Skin of body (tissue), 2 donors: ENCODE data around the gene RYR2. TPM values are rescaled to one million over a fixed set of nuclear protein-coding genes. Genes with fewer than 3 reads are reported as not detected.
"Not testable (repeated sequence)": the region's sequence is repeated elsewhere in the genome, so short reads cannot be mapped to it uniquely, and the experiment has no call there.

Experiments
- DNase-seq: peaks from one replicate; lab custom pipeline; 2025; lab: John Stamatoyannopoulos, UW
- total RNA-seq: library from RNA; depleted of rRNA; stranded (reverse); fragments of >200 nt; gene quantifications from one replicate; pipeline ENCODE4 v1.2.3, GENCODE V29; 2014

The RYR2 gene
- total RNA-seq, 1 donor from 2014 or later, result 1.1 TPM

DNA sequence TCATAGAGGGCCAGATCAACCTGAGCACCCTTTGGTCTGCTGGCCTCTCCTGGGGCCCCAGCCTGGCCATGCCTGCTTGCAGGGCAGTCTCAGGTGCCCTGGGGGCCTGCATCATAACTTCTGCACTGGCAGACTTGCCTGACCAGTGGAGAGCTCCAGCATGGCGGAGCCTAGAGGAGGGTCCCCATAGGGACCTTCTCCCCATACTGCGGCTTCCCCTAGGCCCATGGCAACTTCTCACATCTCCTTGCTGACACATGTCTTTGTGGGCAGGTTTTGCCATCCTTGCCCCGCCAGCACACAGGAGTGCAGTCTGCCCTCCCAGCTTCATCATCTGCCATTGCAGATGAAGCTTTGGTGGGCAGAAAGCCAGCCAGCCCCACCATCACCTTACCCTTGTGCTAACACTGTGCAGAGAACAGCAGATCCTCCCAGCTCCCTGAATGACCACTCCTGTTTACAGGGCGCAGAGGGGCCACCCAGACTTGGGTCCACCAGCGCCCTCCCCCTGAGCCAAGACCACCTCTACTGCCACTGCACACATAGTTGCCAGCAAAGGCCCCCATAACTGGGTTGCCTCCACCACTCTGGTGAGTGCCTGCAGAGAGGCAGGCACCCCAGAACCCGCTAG, 797.0 kb downstream of the RYR2 start:
- DNase-seq, result no peak

DNA sequence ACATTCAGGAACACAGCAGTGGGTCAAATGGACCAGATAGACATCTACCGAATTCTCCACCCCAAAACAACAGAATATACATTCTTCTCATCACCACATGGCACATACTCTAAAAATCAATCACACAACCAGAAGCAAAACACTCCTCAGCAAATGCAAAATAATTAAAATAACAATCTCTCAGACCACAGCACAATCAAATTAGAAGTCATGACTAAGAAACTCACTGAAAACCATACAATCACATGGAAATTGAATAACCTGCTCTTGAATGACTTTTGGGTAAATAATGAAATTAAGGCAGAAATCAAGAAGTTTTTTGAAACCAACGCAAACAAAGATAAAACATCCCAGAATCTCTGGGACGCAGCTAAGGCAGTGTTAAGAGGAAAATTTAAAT, 799.5 kb downstream of the RYR2 start:
- DNase-seq, result no peak

DNA sequence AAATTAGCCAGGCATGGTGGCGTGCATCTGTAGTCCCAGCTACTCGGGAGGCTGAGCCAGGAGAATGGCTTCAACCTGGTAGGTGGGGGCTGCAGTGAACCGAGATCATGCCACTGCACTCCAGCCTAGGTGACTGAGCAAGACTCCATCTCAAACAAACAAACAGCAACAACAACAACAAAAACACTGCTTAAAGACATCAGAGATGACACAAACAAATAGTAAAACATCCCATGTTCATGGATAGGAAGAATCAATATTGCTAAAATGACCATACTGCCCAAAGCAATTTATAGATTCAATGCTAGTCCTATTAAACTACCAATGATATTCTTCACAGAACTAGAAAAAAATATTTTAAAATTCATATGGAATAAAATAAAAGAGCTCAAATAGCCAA, 801.5 kb downstream of the RYR2 start:
- DNase-seq, result not testable (repeated sequence)

DNA sequence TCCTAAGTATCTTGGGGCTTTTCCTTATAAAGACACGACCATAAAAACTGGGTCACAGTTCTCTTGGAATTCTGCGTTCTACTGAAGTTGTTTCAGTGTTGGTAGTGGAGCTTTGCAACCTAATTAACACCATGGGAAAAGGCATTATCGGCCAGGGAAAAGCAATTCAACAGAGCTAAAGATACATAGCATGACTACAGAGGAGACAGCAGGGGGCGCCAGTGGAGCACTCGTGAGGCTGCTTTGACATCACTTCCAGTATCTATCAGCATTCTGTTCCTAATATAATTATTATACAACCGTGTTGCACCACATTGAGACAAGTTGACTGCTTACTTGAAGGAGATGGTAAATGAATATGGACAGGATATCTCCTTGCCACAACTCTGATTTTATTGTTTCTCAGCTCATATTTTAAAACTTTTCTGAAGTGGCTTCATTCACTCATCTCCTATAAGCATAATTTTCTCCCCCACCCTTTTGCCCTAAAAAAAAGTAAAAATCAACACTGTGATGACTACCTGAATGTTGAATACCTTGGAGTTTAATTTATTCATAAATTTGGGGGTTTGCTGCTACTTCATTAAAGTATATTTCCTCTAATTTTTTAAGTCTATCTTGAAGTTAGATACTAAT, 809.3 kb downstream of the RYR2 start:
- DNase-seq, result no peak

DNA sequence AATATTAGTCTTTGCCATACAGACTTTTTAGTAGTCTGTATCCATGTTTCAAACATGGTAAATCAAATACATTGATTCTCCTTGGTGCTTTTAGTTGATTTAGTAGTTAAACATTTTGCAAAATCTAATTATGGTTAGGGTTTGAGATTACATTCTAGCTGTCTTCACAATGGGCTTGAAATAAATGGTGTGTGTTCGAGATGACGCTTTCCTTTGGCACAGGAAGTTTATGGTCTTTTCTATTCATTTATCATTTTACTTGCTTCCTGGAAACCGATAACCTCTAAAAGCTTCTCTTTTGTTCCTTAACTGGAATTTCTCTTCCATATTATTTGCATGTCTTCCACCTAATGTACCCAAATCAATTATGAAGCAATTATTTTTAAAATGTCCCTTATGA, 810.4 kb downstream of the RYR2 start:
- DNase-seq, result no peak

DNA sequence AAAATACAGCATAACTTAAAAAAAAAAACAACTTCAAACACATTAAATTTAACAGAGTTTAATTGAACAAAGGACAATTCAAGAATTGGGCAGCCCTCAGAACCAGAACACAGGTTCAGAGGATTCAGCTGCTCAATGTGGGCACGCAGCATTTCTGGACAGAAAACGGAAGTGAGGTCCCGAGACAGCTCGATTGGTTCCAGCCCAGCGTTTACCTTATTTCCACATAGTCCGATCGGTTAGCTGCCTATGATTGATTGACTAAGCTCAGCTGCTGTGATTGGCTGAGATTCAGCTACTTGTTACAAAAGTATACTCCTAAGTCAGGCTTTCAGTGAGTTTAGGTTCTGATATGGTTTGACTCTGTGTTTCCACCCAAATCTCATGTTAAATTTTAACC, 815.5 kb downstream of the RYR2 start:
- DNase-seq, result no peak

DNA sequence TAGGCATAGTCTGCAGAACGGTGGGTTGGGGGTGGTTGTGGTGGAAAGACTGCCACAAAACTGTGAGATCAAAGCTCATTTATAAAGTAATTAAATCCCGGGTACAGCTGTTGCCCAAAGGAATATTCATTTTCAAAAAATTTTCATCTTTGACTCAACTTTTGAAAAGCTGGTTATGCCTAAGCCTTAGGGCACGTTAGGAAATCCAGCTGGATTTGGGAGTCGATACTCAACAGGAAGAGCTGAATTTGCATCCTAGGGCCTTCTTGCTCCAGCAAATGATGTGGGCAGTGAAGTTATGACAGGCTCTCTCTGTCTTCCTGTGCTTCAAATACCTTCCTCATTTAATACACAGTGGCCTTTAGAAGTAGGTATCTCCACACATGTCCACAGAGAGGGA, 817.0 kb downstream of the RYR2 start:
- no peak for DNase-seq

DNA sequence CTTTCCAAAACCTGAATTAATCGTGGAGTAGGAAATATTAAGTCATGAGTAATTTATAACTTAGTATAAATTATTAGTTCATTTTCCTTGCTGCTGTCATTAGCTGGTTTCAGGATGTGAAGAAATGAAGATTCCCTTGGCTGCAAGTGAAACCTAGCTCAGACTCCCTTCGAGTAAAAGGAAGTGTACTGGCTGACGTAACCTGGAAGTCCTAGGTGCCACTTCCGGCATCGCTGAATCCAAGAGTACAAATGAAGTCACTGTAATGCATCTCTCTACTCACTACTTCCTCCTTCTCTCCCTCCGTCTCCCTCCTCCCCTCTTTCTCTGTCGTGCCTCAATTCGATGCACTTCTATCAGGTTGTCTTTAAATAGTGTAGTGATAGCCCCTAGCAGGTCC, 820.0 kb downstream of the RYR2 start:
- DNase-seq, result no peak

DNA sequence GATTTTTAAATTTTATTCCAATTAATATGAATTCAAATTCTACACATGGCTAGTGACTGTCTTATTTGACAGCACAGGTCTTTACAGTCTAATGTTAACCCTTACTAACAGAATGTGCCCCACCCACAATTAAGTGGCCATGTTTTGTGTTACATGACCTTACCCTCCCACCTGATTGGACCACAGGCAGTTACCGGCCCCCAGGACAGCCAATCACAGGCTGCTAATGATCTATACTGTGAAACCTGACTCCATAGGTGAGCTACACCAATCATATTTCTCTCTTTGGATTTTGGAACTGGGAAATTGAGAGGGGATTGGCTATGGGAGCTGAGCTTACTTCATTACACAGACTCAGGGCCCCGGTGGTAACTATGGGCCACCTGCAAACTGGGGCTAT, 821.2 kb downstream of the RYR2 start:
- no peak for DNase-seq

DNA sequence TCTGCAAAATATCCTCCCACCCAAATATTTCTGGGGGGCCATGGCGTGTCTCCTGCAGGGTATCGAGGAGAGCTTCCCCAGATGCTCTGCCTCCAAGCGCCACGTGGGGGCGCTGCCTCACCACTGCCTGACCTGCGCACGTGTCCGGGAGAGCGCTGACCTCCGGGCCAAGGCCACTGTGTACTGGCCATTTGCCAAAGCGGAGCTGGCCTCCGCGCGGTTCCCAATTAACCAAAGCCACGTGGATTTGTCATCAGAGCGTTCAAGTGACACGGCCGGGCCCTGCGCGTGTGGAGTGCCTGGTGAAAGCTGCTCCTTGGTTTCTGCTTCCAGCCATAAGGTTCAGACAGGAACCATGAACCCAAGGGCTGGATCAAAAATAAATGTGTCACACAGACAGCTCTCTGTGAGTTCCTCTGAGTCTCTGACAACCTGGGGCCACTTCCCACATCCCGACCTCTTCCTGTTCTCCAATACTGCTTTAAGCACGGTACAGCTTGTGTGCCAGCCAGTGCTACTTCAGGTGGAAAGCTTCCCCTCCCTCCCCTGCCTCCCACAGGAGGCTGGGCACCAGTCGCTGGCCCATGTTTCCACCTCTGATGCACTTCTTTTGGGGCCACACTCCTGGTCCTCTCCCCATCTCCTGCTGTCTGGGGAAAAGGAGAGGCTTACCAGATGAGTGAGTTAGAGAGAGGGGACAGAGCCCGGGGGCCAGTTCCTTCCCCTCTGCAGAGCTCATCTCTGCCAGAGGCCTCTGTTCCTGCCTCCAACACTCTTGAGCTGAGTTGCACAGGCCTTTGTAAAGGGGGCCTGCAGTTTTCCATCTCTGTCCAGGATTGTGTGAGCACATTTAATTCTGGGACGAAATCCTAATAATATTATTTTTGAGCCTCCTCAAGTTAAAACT, 822.6 kb downstream of the RYR2 start:
- no peak for DNase-seq

DNA sequence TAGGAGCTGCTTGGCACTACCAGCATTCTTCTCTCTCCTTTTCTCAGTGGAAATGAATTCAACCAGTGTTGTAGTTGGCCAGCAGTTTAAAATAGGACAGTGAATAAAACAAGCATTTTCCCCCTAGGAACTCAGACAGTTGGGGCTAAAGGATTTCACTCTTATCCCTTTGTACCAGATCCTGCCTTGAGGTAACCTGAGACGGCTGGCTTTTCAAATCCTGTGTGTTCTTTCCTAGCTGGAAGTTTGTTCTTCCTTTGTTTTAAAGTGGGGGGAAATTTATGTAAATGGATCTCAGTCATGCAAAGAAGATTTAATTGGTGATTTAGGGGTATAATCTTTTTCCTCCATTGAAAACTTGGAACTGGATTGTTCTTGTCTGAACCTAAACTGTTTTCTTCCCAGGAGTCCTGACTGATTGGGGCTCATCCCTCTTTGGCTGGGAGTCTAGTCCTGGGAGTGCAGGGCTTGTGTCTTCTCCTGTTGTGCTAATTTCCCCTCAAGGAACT, 825.5 kb downstream of the RYR2 start:
- DNase-seq, result no peak

DNA sequence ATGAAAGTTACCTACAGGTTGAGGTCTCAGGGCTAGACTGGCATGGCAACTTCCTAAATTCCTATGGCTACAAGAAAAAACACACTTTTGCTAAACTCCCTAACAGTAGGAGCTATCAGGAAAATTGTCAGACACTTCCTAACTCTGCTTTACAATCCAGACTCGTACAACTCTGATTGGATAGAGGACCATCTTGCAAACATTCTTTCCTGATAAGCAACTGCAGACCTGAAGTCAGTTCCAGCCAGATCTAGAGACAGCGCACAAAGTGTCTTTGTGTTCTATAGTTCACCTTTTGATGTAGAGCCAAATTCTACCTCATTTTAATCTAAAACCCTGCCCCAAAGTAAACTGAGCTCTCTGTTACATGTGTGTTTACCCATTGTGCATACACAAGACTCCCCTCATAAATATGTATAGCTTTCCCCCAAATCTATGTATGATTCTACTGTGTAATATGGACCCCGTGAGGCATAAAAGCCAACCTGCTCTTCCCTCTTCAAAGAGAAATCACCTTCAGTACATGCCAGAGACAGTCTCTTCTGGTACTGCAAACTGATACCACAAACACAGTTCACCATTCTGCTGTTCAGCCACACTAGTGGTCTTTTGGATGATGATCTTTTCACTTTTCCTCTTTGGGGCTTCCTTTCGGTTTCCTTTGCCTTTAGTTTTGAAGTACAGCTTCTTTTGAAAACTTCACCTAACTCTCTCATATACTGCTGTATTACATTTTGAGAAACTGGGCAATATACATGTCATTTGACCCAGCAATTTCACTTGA, 827.0 kb downstream of the RYR2 start:
- DNase-seq, result no peak

DNA sequence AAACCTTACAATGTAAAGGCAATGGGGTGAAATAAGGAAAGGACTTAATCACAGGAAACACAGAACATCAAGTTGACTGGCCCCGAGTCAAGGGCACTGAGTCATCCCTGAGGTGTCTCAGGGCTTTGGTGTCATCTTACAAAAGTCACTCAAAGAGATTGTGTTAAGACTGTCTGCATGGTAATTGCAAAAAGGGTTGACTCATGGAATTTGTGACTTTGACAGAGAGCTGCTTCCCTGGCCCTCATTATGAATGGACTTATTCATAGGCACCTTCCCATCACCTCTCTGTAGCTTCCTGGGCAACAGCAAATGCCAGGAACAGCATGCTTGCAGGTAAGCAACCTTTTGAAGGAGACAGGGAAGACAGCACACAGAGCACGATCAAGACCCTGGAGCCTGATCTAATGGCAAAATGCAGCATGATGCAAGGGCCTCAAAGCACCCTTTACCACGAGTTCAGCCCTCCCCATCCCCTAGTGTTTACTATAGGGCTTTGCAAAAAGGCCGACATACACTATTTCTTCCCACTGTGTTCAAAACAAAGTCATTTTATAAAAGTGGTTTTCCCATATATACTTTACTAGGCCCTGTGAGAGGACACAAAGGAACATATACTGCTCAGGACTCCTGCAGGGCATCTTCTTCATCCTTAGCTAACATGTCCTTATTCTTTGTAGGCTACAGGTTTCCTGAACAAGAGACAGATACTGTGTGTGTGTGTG, 831.7 kb downstream of the RYR2 start:
- DNase-seq, result no peak

DNA sequence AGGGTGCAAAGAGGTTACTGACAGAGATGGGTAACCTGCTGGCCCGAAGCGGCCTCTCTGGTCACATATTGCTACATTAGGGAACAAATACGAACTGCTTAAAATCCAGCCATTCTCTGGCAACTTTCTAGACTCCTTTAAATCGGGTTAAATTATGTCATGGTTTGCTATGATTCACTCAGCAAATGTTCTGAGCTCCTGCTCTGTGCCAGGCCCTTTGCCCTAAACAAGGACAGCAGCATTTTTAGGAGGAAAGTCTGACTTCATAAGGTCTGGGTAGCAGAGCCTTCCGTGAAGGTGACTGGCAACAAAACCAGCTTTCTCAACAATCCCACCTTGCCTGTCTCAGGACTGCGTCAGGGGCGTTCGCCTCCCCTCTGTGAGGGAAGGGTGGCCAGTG, 833.3 kb downstream of the RYR2 start:
- DNase-seq, result no peak

DNA sequence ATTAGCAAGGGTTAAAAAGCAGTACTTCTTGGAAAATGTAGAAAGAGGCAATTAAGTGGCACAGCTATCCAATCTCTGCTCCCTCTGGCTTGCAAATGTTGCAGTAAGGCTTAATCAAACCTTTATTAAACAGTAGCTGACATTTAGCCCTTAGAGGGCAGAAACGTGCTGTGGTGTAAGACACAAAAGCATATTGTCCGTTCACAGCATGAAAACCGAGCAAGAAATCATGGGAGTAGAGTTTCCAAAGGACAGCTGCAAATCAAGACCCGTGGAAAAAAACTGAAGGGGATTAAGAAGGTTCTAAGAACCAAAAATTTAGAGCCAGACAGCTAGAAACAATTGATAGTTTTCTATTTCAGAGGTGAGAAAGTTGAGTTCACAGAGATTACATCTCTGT, 835.6 kb downstream of the RYR2 start:
- no peak for DNase-seq

DNA sequence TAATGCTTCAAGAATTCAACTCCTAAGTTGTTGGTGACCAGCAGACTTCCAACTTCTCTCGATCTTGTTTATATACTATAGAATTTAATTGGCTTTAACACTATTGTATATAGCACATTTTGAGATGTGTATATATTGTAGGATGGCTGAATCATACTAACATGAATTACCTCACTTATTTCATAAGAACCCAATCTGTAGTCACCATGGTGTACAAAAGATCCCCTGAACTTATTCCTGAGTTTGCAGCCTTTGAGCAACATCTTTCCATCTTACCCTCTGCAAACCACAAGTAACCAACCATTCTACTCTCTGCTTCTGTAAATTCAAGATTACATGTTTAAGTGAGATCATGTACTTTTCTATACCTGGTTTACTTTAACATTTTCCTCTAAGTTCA, 836.4 kb downstream of the RYR2 start:
- no peak for DNase-seq

DNA sequence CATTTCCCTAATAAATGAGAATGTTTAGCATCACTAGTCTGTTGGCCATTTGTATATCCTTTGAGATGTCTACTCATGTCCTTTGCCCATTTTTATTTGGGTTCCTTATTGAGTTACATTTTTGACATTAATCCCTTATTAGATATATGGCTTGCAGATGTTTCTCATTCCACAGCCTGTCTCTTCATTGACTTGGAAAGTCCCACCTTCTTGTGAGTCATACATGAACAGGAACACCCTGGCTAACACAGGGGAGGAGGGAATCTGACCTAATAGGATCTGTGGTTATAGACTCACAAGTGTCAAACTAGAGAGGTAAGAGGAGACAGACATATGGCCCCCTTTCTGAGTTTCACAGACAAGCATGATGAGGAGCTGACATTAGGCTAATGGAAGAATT, 837.2 kb downstream of the RYR2 start:
- DNase-seq, result no peak
